Fibroblast of skin of right biceps (primary cell): ENCODE measurements around the gene SAXO2.
"Not testable (repeated sequence)": the region's sequence is repeated elsewhere in the genome, so short reads cannot be mapped to it uniquely, and the experiment has no call there.

Experiments
- DNase-seq: peaks from one replicate; pipeline ENCODE4 v3.0.0-alpha.2; 2013

SAXO2 gene

GRCh38 chr15:82315519-82316246 lies 53.1 kb downstream of the SAXO2 start:
- DNase-seq, result no peak

GRCh38 chr15:82316247-82317090 lies 53.9 kb downstream of the SAXO2 start:
- DNase-seq, result not testable (repeated sequence)

GRCh38 chr15:82317091-82317489 lies 54.5 kb downstream of the SAXO2 start:
- DNase-seq, result no peak

GRCh38 chr15:82317516-82317915 lies 54.9 kb downstream of the SAXO2 start:
- DNase-seq, result not testable (repeated sequence)

- DNase-seq, result not testable (repeated sequence)
Measured at GRCh38 chr15:82318281-82318680, 55.7 kb downstream of the SAXO2 start.

GRCh38 chr15:82319522-82320278 lies 57.1 kb downstream of the SAXO2 start:
- not testable (repeated sequence) for DNase-seq

- DNase-seq, result not testable (repeated sequence)
Measured at GRCh38 chr15:82320861-82321260, 58.2 kb downstream of the SAXO2 start.

- not testable (repeated sequence) for DNase-seq
Measured at GRCh38 chr15:82322488-82322887, 59.9 kb downstream of the SAXO2 start.

- DNase-seq, result not testable (repeated sequence)
Measured at GRCh38 chr15:82324831-82325230, 62.2 kb downstream of the SAXO2 start.

- DNase-seq, result not testable (repeated sequence)
Measured at GRCh38 chr15:82325646-82326045, 63.0 kb downstream of the SAXO2 start.

GRCh38 chr15:82326896-82327295 lies 64.3 kb downstream of the SAXO2 start:
- DNase-seq, result not testable (repeated sequence)

- DNase-seq, result not testable (repeated sequence)
Measured at GRCh38 chr15:82327372-82327771, 64.8 kb downstream of the SAXO2 start.

- DNase-seq, result not testable (repeated sequence)
Measured at GRCh38 chr15:82329039-82329438, 66.4 kb downstream of the SAXO2 start.

GRCh38 chr15:82330921-82331320 lies 68.3 kb downstream of the SAXO2 start:
- not testable (repeated sequence) for DNase-seq

GRCh38 chr15:82331576-82332304 lies 69.1 kb downstream of the SAXO2 start:
- DNase-seq, result not testable (repeated sequence)

- not testable (repeated sequence) for DNase-seq
Measured at GRCh38 chr15:82332711-82333602, 70.3 kb downstream of the SAXO2 start.

- DNase-seq, result not testable (repeated sequence)
Measured at GRCh38 chr15:82333603-82334553, 71.3 kb downstream of the SAXO2 start.
